ENCODE measurements around the gene SORL1.

DNA sequence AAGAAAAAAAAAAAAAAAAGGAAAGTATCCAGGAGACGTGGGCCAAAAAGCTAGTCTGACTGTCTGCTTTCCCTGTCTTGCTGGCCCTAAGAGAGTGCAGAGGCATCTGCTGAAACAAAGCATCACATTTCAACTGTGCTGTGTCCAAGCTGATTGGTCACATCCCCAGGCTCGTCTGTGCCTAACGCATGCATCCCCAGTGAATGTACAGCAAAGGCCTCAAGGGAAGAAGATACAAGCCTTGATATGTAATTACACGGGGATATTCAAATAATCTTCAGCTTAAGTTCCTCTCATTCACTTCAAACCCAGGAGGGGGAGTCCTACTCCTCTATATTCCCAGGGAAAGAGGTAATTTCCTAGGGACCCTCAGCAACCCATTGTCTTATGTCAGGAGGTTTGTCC is 5.4 kb upstream of the SORL1 start:
- no peak for TF ChIP-seq POLR2A (IDR thresholded peaks at IDR 0.05)
- TF ChIP-seq, protein P1, sequence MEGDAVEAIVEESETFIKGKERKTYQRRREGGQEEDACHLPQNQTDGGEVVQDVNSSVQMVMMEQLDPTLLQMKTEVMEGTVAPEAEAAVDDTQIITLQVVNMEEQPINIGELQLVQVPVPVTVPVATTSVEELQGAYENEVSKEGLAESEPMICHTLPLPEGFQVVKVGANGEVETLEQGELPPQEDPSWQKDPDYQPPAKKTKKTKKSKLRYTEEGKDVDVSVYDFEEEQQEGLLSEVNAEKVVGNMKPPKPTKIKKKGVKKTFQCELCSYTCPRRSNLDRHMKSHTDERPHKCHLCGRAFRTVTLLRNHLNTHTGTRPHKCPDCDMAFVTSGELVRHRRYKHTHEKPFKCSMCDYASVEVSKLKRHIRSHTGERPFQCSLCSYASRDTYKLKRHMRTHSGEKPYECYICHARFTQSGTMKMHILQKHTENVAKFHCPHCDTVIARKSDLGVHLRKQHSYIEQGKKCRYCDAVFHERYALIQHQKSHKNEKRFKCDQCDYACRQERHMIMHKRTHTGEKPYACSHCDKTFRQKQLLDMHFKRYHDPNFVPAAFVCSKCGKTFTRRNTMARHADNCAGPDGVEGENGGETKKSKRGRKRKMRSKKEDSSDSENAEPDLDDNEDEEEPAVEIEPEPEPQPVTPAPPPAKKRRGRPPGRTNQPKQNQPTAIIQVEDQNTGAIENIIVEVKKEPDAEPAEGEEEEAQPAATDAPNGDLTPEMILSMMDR (IDR thresholded peaks at IDR 0.05) = no peak
